GM21619 (cell line): ENCODE data around the gene ZAP70.
"Not testable (repeated sequence)": the region's sequence is repeated elsewhere in the genome, so short reads cannot be mapped to it uniquely, and the experiment has no call there.

ENCODE experiments used
- ATAC-seq: cut with Tn5 transposase; IDR thresholded peaks from one replicate; pipeline ENCODE4 v1.9.1; 2021; ENCODE audit not compliant: unreplicated experiment

The ZAP70 gene

DNA sequence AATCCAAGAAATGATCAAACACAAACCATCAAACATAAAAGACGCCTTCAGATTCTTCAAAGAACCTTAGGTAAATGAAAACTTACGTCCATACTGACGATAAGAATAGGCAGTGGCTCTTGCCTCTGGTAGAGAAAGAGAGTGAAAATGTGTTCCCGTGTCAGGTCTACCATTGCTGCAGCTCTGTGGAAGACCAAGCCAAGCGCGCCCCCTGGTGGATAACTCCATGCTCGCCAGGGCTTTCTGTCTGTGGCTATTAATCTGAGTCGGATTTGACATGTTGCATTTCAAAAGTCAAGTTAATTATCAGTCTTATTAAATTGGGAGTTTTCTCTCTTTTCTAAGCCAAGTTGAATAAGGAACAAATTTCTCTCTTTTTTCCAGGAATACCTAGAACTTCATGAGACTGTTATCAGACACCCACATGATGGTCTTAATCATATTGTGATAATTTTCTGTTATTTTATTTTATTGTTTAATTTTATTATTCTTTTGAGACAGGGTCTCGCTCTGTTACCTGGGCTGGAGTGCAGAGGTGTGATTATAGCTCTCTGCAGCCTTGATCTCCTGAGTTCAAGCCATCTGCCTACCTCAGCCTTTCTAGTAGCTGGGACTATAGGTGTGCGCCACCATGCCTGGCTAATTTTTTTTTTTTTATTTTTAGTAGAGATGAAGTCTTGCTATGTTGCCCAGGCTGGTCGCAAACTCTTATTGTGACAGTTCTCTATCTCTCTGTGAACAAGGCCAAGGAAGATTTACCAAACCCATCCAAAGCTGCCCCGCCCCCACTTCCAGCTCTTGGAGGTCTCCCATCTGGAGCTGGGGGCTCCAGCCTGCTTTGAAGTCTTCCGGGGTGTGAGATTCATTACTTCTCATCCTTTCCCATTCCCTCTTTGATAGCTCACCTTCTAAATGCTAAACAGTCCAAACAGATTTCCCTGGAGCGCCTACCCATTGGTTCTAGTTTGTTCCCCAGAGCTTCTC is 15.8 kb upstream of the ZAP70 start:
- ATAC-seq = no peak

DNA sequence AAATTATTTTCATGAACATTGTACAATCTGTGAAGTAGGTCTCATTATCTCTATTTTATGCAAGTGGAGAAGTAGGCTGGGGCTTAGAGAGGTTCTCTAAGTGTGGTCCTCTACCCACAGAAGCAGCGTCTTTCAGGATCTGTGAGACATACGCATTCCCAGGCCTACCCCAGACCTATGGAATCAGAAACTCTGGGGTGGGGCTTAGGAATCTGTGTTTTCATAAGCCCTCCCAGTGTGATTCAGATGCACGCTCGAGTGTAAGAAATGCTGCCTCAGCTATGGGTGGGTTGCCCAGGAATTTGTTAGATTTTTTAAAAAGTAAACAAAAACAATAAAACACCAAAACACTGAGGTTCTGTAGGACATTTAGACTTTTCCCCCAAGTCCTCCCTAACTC is 14.8 kb upstream of the ZAP70 start:
- no peak for ATAC-seq

DNA sequence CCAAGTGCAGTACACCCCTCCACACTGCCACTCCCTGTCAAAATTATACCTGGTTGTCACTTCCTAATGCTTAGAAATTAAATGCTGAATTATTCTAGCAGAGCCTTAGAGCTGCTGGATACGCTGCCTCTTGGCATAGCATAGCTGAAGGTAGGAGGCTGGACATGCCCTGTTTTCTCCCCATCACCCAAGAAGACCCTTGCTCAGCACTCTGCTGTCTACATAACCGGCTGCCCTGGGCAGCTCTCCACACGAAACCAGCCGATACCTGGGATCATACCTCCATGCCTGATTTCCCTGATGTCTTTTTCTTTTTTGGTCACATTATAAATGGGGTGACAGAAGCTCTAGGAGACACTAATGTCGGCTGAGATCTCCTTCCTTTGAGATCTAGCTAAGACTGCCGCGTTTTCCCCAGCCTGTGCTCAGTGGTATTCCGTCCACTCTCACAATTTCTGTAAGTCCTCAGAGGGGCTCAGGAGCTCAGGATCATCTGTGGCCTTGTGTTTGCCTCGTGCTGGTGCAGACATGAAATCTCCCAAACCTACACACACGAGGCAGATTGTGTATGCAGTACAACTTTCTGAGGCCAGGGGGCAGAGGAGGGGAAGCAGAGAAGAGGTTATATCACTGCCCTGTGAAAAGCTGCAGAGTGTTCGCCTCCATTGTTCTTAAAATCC is 13.5 kb upstream of the ZAP70 start:
- ATAC-seq = no peak

DNA sequence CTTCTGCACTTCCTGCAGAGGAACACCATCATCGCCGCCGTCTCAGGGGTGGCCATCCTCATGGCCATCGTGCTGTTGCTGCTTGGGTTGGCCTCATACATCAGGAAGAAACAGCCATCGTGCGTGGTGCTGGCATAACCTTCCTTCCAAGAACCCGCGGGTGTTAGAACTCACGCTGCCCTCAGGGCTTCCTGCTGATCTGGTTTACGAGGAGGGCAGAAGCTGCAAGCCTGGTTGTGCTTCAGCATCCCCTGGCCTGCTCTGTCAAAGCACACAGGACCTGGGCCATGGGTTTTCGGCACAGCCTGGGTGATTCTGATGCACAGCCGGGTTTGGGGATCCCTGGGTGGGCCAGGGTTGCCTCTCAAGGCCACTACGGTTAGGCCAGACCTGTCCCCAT is 12.2 kb upstream of the ZAP70 start:
- no peak for ATAC-seq

DNA sequence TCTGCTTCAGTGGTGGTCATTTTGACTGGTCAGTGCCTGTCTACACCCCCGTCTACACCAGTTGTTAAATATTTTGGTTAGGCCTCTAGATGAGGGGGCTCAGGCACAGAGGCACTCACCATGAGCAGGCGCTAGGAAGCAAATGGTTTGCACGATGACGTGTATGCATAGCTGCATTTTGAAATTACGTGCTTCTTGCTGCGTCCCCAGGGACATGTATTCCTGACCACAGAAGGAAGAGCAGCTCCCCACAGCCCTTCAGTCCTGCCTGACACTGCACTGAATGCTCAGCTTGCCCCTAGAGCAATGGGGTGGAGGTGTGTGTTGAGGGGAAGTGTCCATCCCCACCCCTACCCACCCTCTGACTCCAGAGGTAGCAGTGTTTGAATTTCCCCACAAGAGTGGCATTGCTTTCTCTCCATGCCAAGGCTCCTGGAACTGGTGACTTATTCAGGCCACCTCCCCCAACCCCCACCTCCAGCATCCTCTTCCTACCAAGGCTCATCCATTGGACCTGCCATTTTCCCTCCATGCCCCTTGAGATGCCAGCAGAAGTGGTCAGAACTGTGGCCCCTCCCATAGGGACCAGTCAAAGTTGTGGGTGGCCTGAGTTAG is 11.4 kb upstream of the ZAP70 start:
- ATAC-seq = no peak

DNA sequence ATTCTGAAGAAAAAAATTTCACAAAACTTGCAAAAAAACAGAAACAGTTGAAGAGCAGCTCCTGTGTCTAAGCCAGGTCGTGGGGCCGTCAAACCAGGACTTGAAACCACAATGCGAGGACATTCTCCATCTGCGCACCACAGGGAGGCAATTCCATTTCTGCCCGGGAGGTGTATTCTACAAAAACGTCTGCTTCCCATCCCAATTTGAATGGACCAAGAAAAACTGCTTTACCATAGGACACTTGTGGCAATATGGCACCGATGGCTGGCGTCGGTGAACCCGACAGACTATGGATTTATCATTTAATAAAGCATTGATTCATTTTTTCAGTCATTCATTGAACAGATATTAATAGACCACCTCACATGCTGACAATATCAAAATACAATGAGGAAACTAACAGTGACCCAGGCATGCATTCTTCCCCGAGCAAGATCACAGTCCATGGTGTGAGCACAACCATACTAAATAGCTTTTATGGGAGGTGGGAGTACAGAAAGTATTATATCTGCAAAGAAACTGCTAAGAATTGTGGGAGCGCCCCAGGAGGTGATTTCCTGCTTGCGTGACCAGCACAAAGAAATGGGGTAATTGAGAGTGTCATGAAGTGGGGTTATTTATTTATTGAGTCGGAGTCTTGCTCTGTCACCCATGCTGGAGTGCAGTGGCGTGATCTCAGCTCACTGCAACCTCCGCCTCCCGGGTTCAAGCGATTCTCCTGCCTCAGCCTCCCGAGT is 10.5 kb upstream of the ZAP70 start:
- no peak for ATAC-seq

DNA sequence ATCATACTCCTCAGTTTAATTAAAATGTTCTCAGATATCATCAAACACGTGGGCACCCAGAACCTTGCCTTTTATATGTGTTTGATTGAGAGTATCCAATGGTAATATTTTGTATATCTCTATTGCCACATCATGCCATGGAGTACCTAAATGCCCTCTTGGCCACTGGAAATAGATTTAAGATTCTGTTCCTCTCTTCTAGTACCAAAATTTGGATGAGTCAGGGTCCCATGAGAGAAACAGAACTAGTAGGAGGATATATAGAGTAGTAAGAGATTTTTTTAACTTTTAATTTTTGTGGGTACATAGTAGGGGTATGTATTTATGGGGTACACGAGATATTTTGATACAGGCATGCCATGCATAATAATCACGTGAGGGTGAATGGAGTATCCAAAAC is 9.6 kb upstream of the ZAP70 start:
- ATAC-seq = no peak

DNA sequence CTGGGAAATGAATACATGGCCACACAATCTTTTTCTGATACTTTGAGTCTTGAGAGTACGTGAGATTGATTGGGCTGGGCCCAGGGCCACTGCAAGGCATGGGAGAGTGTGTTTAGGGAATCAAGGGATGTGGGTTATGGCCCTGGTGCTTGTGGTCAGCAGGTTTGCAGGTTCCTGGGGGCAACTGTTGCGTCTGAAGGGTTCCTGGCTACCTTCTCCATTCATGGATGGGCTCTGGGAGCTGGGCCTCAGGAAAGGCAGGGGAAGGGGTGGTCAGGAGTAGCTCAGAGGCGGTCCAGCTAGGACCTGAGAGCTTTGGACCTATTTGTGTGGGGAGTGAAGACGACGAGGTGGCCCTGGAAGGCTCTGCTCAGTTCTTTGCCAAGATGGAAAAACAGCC is 8.4 kb upstream of the ZAP70 start:
- ATAC-seq = no peak

DNA sequence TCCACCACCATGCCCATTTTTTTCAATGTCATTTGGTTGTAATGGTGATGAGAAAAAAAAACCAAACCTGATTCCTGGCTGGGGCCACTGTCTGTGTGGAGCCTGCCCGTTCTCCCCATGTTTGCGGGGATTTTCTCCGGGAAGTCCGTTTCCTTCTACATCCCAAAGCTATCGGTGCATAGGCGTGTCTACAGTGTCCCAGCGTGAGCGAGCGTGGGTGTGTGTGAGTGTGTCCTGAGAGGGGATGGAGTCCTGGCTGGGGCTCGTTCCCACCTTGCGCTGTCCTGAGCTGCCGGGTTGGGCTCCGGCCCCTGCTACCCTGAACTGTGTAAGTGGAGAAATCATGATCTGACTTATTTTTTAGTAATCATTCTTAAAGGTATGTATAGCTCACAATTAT is 7.3 kb upstream of the ZAP70 start:
- no peak for ATAC-seq

DNA sequence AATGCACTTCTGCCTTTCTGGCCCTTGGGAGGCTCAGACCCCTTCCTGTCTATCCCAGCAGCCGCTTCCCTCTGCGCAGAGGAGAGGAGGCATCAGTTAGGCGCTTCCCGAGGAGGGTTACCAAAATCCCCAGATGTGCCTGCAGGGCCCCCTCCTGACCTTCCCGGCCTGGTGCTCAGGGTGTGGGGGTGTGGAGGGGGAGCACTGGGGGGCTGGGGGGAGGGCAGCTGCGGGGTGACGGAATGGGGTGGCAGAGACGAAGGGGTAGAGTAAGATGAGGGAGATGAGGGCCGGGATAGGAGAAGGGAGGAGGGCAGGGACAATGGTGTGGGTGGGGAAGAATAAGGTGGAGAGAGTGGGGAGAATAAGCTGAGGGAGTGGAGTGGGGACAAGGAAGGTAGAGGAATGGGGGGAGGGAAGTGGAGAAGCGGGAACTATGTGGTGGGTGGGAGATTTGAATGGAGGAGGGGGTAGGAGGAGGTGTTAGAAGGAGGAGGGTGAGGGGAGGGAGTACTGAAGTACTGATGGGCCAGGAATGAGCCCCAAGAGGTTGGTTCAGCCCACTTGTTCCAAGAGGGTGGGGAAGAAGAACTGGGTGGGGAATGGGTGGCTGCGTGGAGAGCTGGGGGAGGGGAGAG is 6.5 kb upstream of the ZAP70 start:
- no peak for ATAC-seq

DNA sequence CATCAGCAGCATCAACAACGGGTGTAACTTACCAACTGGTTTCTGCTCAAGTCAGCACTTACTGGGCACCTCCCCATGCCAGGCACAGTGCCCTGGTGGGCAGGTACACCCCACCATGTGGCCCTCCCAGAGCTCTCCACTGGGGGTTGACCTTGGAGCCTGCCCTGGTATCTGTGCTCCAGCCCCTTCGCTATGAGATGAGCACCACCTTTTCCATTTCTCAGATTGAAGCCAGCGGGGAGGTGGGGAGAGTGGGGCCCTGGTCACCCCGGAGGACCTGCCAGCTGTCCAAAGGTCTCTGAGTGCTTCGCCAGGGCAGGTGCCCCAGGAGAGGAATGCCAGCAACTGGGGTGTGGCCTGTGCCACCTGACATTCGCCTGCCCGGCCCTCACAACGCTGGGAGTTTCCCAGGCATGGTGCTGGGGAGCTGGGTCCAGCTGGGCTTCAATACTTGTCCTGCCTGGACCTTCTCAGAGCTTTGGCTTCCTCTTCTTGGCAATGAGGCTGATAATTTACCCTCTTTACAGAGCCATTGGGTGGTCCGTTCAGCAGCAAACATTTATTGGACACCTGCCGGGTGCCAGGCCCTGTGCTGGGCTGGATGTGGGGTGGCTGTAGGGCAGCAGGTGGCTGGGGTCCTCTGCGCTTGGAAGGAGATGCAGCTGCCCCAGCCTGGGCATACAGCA is 5.9 kb upstream of the ZAP70 start:
- no peak for ATAC-seq

DNA sequence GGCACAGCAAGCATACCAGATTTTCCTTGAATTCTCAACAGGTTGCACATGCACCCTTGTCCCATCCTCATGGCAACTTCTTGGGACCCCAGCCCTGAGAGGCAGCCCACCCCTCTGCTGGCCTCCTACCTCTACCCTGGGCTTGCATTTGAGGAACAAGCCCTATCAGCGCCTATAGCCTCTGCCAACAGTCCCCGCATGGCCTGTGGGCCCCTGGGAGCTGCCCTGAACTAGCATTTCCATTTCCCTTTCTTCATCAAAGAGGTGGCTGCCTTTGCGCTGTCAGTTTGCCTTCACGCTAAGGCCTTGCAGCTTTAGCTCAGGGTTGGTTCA is 5.4 kb upstream of the ZAP70 start:
- ATAC-seq = no peak

DNA sequence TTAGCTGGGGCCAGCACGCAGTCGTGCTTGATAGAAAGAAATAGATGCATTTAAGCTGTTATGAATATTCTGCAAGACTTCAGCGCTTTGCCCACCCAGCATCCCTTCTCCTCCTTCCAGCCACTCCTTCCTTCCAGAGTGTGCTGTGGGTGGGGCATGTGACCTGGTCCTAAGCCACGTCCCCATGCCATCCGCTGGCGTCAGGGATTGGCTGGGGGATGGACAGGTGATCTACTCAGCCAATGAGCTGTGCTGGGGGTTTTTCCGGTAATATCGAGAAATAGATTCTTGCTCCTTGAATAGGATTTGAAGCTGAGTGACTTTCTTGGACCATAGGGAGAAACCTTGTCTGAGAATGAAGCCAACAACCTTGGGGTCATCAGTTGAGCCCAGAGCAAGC is 4.8 kb upstream of the ZAP70 start:
- no peak for ATAC-seq

DNA sequence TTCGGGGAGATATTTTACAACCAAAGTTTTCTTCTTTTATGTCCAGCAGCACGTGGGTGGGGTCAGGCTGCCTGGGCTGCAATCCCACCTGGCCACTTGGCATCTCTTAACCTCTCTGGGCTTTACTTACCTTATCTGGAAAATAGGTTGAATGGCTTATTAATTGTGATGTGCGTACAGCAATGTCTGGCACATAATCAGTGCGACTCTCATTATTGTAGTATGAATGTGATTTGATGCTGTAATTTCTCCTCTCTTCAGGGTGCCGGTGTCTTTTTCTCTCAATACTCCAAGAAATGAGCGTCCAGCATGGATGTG is 2.0 kb upstream of the ZAP70 start:
- ATAC-seq = no peak

DNA sequence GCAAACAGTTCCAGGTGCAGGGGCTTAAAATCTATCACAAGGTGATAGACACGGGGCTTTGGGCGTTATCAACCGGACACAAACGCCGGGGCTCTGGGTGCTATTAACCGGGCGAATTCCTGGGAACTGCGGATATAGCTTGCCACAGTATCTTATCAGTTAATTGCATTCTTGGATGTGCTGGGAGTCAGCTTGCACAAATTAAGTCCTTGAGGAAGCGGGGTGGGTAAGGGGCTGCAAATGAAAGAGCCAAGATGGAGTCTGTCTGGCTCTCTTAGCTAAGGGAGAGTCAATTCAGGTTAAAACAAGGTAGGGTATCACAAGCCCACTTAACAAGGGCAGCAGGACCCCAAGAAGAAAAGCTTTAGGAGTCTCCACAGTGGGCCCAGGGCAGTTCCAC is 1.2 kb upstream of the ZAP70 start:
- not testable (repeated sequence) for ATAC-seq

DNA sequence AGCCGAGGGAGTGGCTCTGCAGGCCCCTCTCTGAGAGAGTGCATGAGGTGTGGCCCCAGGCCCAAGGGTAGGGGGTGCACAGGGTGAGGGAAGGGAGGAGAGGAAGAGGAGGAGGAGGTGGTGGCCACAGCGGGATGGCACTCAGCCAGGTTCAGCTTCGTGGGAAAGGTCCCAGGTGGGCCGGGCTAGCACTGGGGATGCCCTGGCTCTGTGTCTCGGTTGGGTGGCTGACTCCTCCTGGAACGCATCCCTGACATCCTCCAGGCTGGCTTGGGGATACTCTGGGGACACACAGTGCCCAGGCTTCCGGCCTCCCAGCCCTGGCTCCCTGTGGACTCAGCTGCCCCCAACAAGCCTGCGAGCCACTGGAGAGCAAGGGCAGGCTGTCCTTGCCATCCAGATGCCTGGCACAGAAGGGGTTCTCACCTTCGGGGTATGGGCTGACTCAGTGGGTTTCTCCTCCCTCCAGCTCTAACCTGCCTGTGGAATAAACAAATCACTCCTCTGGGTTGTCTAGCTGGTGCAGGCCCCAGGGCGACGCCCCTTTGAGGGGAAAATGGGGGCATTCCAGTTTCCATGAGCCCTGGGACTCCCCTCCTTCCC is 582 bp upstream of the ZAP70 start:
- ATAC-seq = no peak

DNA sequence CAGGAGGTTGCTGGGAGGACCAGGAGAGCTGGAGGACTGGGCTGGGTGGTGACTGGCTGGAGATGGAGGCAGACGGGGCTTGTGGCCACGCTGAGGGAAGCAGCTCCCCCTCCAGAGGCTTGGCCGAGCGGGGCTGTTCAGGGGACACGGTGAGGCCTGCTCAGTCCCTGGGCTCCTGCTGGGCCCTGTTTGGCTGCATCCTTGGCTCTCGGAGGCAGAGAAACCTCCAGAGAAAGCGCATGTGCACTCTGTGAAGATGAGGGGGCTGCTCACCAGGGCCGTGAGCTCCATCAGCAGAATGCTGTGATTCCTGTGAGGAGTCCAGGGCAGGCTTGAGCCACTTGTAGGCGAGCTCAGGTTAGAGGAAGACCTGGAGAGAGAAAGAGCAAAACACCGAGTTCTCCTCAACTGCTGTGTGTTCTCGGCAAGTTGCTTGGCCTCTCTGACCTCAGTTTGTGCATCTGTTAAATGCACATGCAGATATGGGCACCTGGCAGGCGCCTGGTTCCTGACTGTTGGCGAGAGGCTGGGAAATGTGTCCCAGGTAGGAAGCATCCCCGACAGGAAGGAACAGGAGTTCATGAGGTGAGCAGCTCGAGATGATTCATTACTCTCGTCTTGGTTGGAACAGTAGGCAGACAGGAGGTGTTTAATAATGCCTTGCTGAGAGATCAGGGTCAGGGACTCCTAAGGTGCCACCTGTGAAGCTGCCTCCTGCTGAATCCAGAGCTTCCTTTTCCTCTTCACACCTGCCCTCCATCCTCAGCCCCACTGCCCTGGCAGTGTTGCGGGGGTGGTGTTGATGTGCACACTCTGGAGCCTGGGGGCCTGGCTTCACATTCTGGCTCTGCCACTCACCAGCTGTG is 941 bp downstream of the ZAP70 start:
- ATAC-seq = no peak

DNA sequence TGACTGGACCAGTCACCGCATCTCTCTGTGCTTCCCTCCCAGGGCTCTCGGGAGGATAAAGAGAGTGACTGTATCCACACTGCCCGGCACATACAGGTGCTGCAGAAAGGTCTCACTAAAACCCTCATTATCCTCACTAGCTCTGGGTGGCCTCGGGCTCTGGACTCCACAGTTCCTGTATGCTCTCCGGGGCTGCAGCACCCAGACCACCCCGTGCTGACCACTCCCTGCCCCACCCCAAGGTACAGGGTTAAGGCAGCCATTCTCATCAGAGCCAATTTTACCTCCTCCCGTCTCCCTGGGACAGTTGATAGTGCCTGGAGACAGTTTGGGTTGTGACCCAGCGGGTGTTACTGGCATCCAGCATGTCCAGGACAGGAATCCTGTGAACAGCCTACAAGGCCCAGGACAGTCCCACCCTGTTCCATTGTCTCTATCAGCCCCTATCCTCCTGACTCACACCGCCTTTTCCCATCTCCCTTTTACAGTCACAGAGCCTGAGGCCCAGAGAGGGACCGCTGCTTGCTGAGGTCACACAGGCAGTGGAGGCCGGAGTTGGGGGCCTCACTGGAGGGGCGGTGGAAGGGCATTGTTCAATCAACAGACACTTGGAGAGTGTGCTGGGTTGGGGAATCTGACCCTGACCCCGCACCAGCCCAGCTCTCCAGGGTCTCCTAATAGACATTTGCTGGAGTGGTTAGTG is 1.7 kb downstream of the ZAP70 start:
- ATAC-seq = no peak
